ENCODE measurements around the gene ACAA2.

ACAA2 gene

GRCh38 chr18:49853436-49853835 lies 40.1 kb upstream of the ACAA2 start:
- no peaks in the 10 kb centered on the region for H3K36me3 ChIP-seq
- TF ChIP-seq CTCF (IDR thresholded peaks at IDR 0.05), result no peak
- H3K9me3 ChIP-seq, result no peaks in the 10 kb centered on the region
- peaks cover 12% of the 10 kb centered on the region for H3K27me3 ChIP-seq
- H3K4me1 ChIP-seq (ENCODE audit: control insufficient read depth in 1 of 2, insufficient read depth in 1 of 2, low read depth in 1 of 2, low read length in 1 of 2), result no peaks in the 10 kb centered on the region
- no peak overlapping the region for H3K27ac ChIP-seq
- H3K4me3 ChIP-seq (ENCODE audit: low read depth in 1 of 2, low read length in 1 of 2), result no peak overlapping the region

GRCh38 chr18:49853011-49853410 lies 39.7 kb upstream of the ACAA2 start:
- Histone ChIP-seq H3K27me3 (peaks cover 12% of the 10 kb centered on the region), H3K4me1 (ENCODE audit: control insufficient read depth in 1 of 2, insufficient read depth in 1 of 2, low read depth in 1 of 2, low read length in 1 of 2) (no peaks in the 10 kb centered on the region)

GRCh38 chr18:49851624-49852023 lies 38.3 kb upstream of the ACAA2 start:
- Histone ChIP-seq H3K9me3 (no peaks in the 10 kb centered on the region), H3K4me3 (ENCODE audit: low read depth in 1 of 2, low read length in 1 of 2) (no peak overlapping the region), H3K27me3 (peaks cover 12% of the 10 kb centered on the region), H3K27ac (no peak overlapping the region), H3K36me3 (no peaks in the 10 kb centered on the region), H3K4me1 (ENCODE audit: control insufficient read depth in 1 of 2, insufficient read depth in 1 of 2, low read depth in 1 of 2, low read length in 1 of 2) (no peaks in the 10 kb centered on the region)
- TF ChIP-seq CTCF (IDR thresholded peaks at IDR 0.05), result no peak

More at GRCh38 chr18:49853011-49853410, 39.7 kb upstream of the ACAA2 start:
- no peak for TF ChIP-seq CTCF (IDR thresholded peaks at IDR 0.05)
- H3K36me3 ChIP-seq, result no peaks in the 10 kb centered on the region
- no peak overlapping the region for H3K4me3 ChIP-seq (ENCODE audit: low read depth in 1 of 2, low read length in 1 of 2)
- H3K9me3 ChIP-seq, result no peaks in the 10 kb centered on the region
- no peak overlapping the region for H3K27ac ChIP-seq

GRCh38 chr18:49850636-49851035 lies 37.3 kb upstream of the ACAA2 start:
- H3K27me3 ChIP-seq, result peaks cover 12% of the 10 kb centered on the region
- no peaks in the 10 kb centered on the region for H3K36me3 ChIP-seq
- no peak for TF ChIP-seq CTCF (IDR thresholded peaks at IDR 0.05)
- no peaks in the 10 kb centered on the region for H3K4me1 ChIP-seq (ENCODE audit: control insufficient read depth in 1 of 2, insufficient read depth in 1 of 2, low read depth in 1 of 2, low read length in 1 of 2)
- no peak overlapping the region for H3K4me3 ChIP-seq (ENCODE audit: low read depth in 1 of 2, low read length in 1 of 2)
- H3K9me3 ChIP-seq, result no peaks in the 10 kb centered on the region
- H3K27ac ChIP-seq, result no peak overlapping the region

- no peak for TF ChIP-seq CTCF (IDR thresholded peaks at IDR 0.05)
- Histone ChIP-seq H3K4me1 (ENCODE audit: control insufficient read depth in 1 of 2, insufficient read depth in 1 of 2, low read depth in 1 of 2, low read length in 1 of 2) (no peaks in the 10 kb centered on the region), H3K4me3 (ENCODE audit: low read depth in 1 of 2, low read length in 1 of 2) (no peak overlapping the region), H3K27ac (no peak overlapping the region), H3K36me3 (no peaks in the 10 kb centered on the region), H3K9me3 (no peaks in the 10 kb centered on the region), H3K27me3 (peaks cover 12% of the 10 kb centered on the region)
These were observed 36.2 kb upstream of the ACAA2 start for GRCh38 chr18:49849331-49850217.

Data from neutrophil (primary cell).